DND-41 (cell line): Measurements from ENCODE around the gene GIN1.

ENCODE experiments used
- EZH2 ChIP-seq: IDR thresholded peaks from 3 replicates; pipeline ENCODE4 v1.6.1; 2012; ENCODE audit warnings: borderline replicate concordance, low read depth, mild to moderate bottlenecking, moderate library complexity, low read length, inconsistent platforms; ENCODE audit not compliant: severe bottlenecking
- TF ChIP-seq, protein P1 (sequence below): IDR thresholded peaks from 2 replicates; pipeline ENCODE4 v1.5.1; 2012; ENCODE audit warnings: borderline replicate concordance, low read length, moderate library complexity, mild to moderate bottlenecking; ENCODE audit not compliant: poor library complexity, severe bottlenecking; ENCODE audit errors: extremely low read depth

DNA sequence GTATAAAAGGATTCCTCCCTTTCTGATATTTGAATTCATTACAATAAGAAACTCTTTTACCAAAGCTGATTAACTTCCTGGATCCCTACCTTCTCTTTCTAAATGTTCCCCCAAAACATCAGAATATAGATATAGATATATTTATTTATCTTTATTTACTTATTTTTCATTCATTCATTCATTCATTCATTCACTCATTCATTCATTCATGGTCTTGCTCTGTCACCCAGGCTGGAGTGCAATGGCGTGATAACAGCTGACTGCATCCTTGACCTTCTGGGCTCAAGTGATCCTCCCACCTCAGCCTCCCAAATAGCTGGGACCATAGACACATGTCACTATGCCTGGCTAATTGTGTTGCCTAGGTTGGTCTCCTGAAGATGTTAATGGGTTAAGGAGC lies 30.7 kb downstream of the GIN1 start:
- TF ChIP-seq, protein P1, sequence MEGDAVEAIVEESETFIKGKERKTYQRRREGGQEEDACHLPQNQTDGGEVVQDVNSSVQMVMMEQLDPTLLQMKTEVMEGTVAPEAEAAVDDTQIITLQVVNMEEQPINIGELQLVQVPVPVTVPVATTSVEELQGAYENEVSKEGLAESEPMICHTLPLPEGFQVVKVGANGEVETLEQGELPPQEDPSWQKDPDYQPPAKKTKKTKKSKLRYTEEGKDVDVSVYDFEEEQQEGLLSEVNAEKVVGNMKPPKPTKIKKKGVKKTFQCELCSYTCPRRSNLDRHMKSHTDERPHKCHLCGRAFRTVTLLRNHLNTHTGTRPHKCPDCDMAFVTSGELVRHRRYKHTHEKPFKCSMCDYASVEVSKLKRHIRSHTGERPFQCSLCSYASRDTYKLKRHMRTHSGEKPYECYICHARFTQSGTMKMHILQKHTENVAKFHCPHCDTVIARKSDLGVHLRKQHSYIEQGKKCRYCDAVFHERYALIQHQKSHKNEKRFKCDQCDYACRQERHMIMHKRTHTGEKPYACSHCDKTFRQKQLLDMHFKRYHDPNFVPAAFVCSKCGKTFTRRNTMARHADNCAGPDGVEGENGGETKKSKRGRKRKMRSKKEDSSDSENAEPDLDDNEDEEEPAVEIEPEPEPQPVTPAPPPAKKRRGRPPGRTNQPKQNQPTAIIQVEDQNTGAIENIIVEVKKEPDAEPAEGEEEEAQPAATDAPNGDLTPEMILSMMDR: no peak
- no peak for TF ChIP-seq EZH2
